ENCODE data around the gene OR6J1.

GRCh38 chr14:22653012-22653621 lies 9.0 kb upstream of the OR6J1 start:
- TF ChIP-seq POLR2A (IDR thresholded peaks at IDR 0.05) = no peak
- peak; percentile 52 to 87 (median 78) for TF ChIP-seq CTCF (IDR thresholded peaks at IDR 0.05)
- TF ChIP-seq POLR2AphosphoS5 (IDR thresholded peaks at IDR 0.05) = no peak
- no peak for TF ChIP-seq EP300 (IDR thresholded peaks at IDR 0.05)

Measured in gastroesophageal sphincter (tissue), 3 donors.